OCI-LY3 (cell line): ENCODE measurements around the gene PRSS56.

Experiments used
- EZH2phosphoT487 ChIP-seq: fragments of 200-600 bp; shearing (Covaris generic); IDR thresholded peaks from 2 replicates; pipeline ENCODE4 v1.6.1; 2018; ENCODE audit warnings: antibody characterized with exemption, mixed run types, low read depth
- TF ChIP-seq, protein P1 (sequence below): fragments of 200-600, 300-600 bp; sonication (generic); IDR thresholded peaks from 2 replicates; pipeline ENCODE4 v1.5.1; 2014; ENCODE audit warnings: antibody characterized with exemption, low read length, low read depth

- TF ChIP-seq, protein P1, sequence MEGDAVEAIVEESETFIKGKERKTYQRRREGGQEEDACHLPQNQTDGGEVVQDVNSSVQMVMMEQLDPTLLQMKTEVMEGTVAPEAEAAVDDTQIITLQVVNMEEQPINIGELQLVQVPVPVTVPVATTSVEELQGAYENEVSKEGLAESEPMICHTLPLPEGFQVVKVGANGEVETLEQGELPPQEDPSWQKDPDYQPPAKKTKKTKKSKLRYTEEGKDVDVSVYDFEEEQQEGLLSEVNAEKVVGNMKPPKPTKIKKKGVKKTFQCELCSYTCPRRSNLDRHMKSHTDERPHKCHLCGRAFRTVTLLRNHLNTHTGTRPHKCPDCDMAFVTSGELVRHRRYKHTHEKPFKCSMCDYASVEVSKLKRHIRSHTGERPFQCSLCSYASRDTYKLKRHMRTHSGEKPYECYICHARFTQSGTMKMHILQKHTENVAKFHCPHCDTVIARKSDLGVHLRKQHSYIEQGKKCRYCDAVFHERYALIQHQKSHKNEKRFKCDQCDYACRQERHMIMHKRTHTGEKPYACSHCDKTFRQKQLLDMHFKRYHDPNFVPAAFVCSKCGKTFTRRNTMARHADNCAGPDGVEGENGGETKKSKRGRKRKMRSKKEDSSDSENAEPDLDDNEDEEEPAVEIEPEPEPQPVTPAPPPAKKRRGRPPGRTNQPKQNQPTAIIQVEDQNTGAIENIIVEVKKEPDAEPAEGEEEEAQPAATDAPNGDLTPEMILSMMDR: no peak
- TF ChIP-seq EZH2phosphoT487: no peak
Measured at GRCh38 chr2:232489516-232490220, 30.5 kb upstream of the PRSS56 start.
